ENCODE data around the gene SPRN.

DNA sequence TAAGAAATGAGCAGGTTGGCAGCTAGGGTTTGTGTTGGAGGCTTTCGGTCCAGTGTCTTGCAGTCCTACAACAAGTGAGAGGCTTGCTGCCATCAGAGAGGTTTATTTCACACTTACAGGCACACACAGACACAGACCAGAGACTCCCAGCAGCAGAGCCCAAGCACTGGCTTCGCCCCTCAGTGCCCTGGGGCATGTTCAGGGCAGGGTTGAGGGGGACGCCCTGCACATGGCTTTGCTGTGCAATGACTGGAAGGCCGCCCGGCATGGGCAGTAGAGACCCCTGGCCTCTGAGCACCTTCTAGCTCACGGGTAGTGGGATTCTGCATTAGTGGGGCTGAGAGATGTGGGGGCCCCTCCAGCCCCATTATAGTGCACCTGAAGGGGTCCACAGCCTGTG lies 3.8 kb downstream of the SPRN start:
- no peak for TF ChIP-seq EZH2 (IDR thresholded peaks at IDR 0.05; ENCODE audit: low read depth, unreplicated experiment)
- TF ChIP-seq, protein P1, sequence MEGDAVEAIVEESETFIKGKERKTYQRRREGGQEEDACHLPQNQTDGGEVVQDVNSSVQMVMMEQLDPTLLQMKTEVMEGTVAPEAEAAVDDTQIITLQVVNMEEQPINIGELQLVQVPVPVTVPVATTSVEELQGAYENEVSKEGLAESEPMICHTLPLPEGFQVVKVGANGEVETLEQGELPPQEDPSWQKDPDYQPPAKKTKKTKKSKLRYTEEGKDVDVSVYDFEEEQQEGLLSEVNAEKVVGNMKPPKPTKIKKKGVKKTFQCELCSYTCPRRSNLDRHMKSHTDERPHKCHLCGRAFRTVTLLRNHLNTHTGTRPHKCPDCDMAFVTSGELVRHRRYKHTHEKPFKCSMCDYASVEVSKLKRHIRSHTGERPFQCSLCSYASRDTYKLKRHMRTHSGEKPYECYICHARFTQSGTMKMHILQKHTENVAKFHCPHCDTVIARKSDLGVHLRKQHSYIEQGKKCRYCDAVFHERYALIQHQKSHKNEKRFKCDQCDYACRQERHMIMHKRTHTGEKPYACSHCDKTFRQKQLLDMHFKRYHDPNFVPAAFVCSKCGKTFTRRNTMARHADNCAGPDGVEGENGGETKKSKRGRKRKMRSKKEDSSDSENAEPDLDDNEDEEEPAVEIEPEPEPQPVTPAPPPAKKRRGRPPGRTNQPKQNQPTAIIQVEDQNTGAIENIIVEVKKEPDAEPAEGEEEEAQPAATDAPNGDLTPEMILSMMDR (conservative IDR thresholded peaks at IDR 0.05; ENCODE audit: low read depth in 2 of 2) = no peak
- TF ChIP-seq EZH2phosphoT487 (IDR thresholded peaks at IDR 0.05; ENCODE audit: unreplicated experiment) = no peak
- TF ChIP-seq POLR2AphosphoS5 (IDR thresholded peaks at IDR 0.05; ENCODE audit: low read depth) = no peak
- TF ChIP-seq CREB1 (CRISPR knock-in tag; IDR thresholded peaks at IDR 0.05; ENCODE audit: low read depth) = no peak

Data from GM23338 (cell line).